NCI-H82 (cell line): Measurements from ENCODE around the gene CAMKMT.

Experiments
- DNase-seq: peaks from one replicate; lab custom pipeline; 2025; lab: John Stamatoyannopoulos, UW

CAMKMT gene

GRCh38 chr2:44742057-44742456 lies 380.3 kb downstream of the CAMKMT start:
- no peak for DNase-seq

GRCh38 chr2:44743473-44743872 lies 381.7 kb downstream of the CAMKMT start:
- no peak for DNase-seq

GRCh38 chr2:44744961-44745892 lies 383.5 kb downstream of the CAMKMT start:
- DNase-seq: peak; percentile 92

GRCh38 chr2:44745922-44746766 lies 384.4 kb downstream of the CAMKMT start:
- DNase-seq: peak; percentile 53

GRCh38 chr2:44746856-44747615 lies 385.3 kb downstream of the CAMKMT start:
- DNase-seq: no peak

GRCh38 chr2:44747794-44748193 lies 386.0 kb downstream of the CAMKMT start:
- no peak for DNase-seq

GRCh38 chr2:44751754-44752479 lies 390.2 kb downstream of the CAMKMT start:
- peak; percentile 96 for DNase-seq

GRCh38 chr2:44752761-44753160 lies 391.0 kb downstream of the CAMKMT start:
- DNase-seq: no peak

- DNase-seq: peak; percentile 96
Measured at GRCh38 chr2:44753552-44754285, 392.0 kb downstream of the CAMKMT start.

GRCh38 chr2:44758591-44758990 lies 396.8 kb downstream of the CAMKMT start:
- DNase-seq: no peak

GRCh38 chr2:44759823-44760222 lies 398.1 kb downstream of the CAMKMT start:
- DNase-seq: no peak

- DNase-seq: no peak
Measured at GRCh38 chr2:44763275-44763782, 401.6 kb downstream of the CAMKMT start.

GRCh38 chr2:44766220-44766619 lies 404.5 kb downstream of the CAMKMT start:
- DNase-seq: no peak

- DNase-seq: peak; percentile 34
Measured at GRCh38 chr2:44766777-44767176, 405.0 kb downstream of the CAMKMT start.

GRCh38 chr2:44767691-44768090 lies 405.9 kb downstream of the CAMKMT start:
- peak; percentile 65 for DNase-seq

- peak; percentile 99 for DNase-seq
Measured at GRCh38 chr2:44768438-44769236, 406.9 kb downstream of the CAMKMT start.

GRCh38 chr2:44769349-44770011 lies 407.7 kb downstream of the CAMKMT start:
- peak; percentile 93 for DNase-seq

GRCh38 chr2:44770221-44771195 lies 408.8 kb downstream of the CAMKMT start:
- peak; percentile 85 for DNase-seq
